H9 (cell line): ENCODE results near the gene DPY19L3. TPM values are rescaled to one million over a fixed set of nuclear protein-coding genes. Genes with fewer than 3 reads are reported as not detected.

Source experiments
- DNase-seq: peaks from one replicate; pipeline ENCODE4 v3.0.0-alpha.2; 2017
- H2AFZ ChIP-seq: one replicate; pipeline ENCODE4 v1.6.1; 2013; ENCODE audit warnings: mild to moderate bottlenecking, low read length, control low read depth, moderate library complexity
- H2AK5ac ChIP-seq: 2 replicates; pipeline ENCODE4 v1.6.1; 2013; ENCODE audit warnings: low read length, control low read depth, mixed read lengths; ENCODE audit not compliant: insufficient read length
- H2BK120ac ChIP-seq: one replicate; pipeline ENCODE4 v1.6.1; 2013; ENCODE audit warnings: low read depth, mild to moderate bottlenecking, low read length, control low read depth, inconsistent platforms; ENCODE audit not compliant: poor library complexity, severe bottlenecking
- H2BK12ac ChIP-seq: 2 replicates; pipeline ENCODE4 v1.6.1; 2013; ENCODE audit warnings: low read length, control low read depth, mixed read lengths, low read depth; ENCODE audit not compliant: insufficient read length
- H2BK15ac ChIP-seq: 2 replicates; pipeline ENCODE4 v1.6.1; 2013; ENCODE audit warnings: low read depth, low read length, control low read depth
- H2BK20ac ChIP-seq: one replicate; pipeline ENCODE4 v1.6.1; 2013; ENCODE audit warnings: low read depth, mild to moderate bottlenecking, low read length, control low read depth, inconsistent platforms; ENCODE audit not compliant: poor library complexity, severe bottlenecking
- H2BK5ac ChIP-seq: 2 replicates; pipeline ENCODE4 v1.6.1; 2013; ENCODE audit warnings: low read length, control low read depth, mixed read lengths; ENCODE audit not compliant: insufficient read length
- H3K14ac ChIP-seq: 2 replicates; pipeline ENCODE4 v1.6.1; 2013; ENCODE audit warnings: low read length, control low read depth; ENCODE audit not compliant: insufficient read depth
- H3K18ac ChIP-seq: 2 replicates; pipeline ENCODE4 v1.6.1; 2013; ENCODE audit warnings: low read depth, mild to moderate bottlenecking, mixed read lengths, low read length, control low read depth; ENCODE audit not compliant: insufficient read length
- H3K23ac ChIP-seq: 2 replicates; pipeline ENCODE4 v1.6.1; 2013; ENCODE audit warnings: low read length, control low read depth, mixed read lengths, low read depth; ENCODE audit not compliant: insufficient read length
- H3K23me2 ChIP-seq: 2 replicates; pipeline ENCODE4 v1.6.1; 2013; ENCODE audit warnings: low read depth, mild to moderate bottlenecking, mixed read lengths, low read length, control low read depth; ENCODE audit not compliant: insufficient read length, poor library complexity, severe bottlenecking
- H3K27ac ChIP-seq: 2 replicates; pipeline ENCODE4 v1.5.1; 2013; ENCODE audit warnings: low read length, control low read depth, mixed read lengths, low read depth; ENCODE audit not compliant: insufficient read length
- H3K27me3 ChIP-seq: 2 replicates; pipeline ENCODE4 v1.6.1; 2013; ENCODE audit warnings: low read length, control low read depth, inconsistent platforms; ENCODE audit not compliant: insufficient read depth
- H3K4ac ChIP-seq: 2 replicates; pipeline ENCODE4 v1.6.1; 2013; ENCODE audit warnings: low read depth, mild to moderate bottlenecking, control low read depth, inconsistent platforms, low read length, moderate library complexity
- H3K4me1 ChIP-seq: 2 replicates; pipeline ENCODE4 v1.6.1; 2013; ENCODE audit warnings: low read length, control low read depth, inconsistent platforms; ENCODE audit not compliant: insufficient read depth
- H3K4me2 ChIP-seq: 2 replicates; pipeline ENCODE4 v1.6.1; 2013; ENCODE audit warnings: low read length, control low read depth, mixed read lengths; ENCODE audit not compliant: insufficient read length, insufficient read depth
- H3K56ac ChIP-seq: 2 replicates; pipeline ENCODE4 v1.6.1; 2013; ENCODE audit warnings: low read depth, mild to moderate bottlenecking, mixed read lengths, low read length, control low read depth; ENCODE audit not compliant: insufficient read length
- H3K79me1 ChIP-seq: 2 replicates; pipeline ENCODE4 v1.6.1; 2013; ENCODE audit warnings: low read depth, mild to moderate bottlenecking, moderate library complexity, low read length, control low read depth, inconsistent platforms; ENCODE audit not compliant: insufficient read depth, poor library complexity, severe bottlenecking
- H3K79me2 ChIP-seq: 2 replicates; pipeline ENCODE4 v1.6.1; 2013; ENCODE audit warnings: low read length, control low read depth, inconsistent platforms; ENCODE audit not compliant: insufficient read depth
- H3K9ac ChIP-seq: 2 replicates; pipeline ENCODE4 v1.6.1; 2013; ENCODE audit warnings: low read length, control low read depth, mixed read lengths; ENCODE audit not compliant: insufficient read length; ENCODE audit errors: extremely low read depth
- H3K9me3 ChIP-seq: one replicate; pipeline ENCODE4 v1.6.1; 2013; ENCODE audit warnings: low read depth, low read length, inconsistent platforms; ENCODE audit not compliant: control insufficient read depth
- H3T11ph ChIP-seq: one replicate; pipeline ENCODE4 v1.6.1; 2013; ENCODE audit warnings: mild to moderate bottlenecking, low read length, control low read depth, inconsistent platforms
- H4K20me1 ChIP-seq: one replicate; pipeline ENCODE4 v1.6.1; 2013; ENCODE audit not compliant: control insufficient read depth, insufficient read length, insufficient read depth
- H4K5ac ChIP-seq: 2 replicates; pipeline ENCODE4 v1.6.1; 2013; ENCODE audit warnings: low read depth, mild to moderate bottlenecking, mixed read lengths, low read length, control low read depth; ENCODE audit not compliant: insufficient read length
- H4K8ac ChIP-seq: replicated peaks from 2 replicates; pipeline ENCODE4 v1.6.1; 2013; ENCODE audit warnings: low read length, control low read depth, mixed read lengths, low read depth; ENCODE audit not compliant: insufficient read length
- H4K91ac ChIP-seq: 2 replicates; pipeline ENCODE4 v1.6.1; 2013; ENCODE audit warnings: low read depth, mild to moderate bottlenecking, moderate library complexity, mixed read lengths, low read length, control low read depth; ENCODE audit not compliant: insufficient read length
- H3K27ac Mint-ChIP-seq, 3 experiments: 2 replicates in 2 of 3; 3 replicates in 1 of 3; pipeline ENCODE4 v1.8.0; 2020 to 2021; ENCODE audit warnings: mixed read lengths in 3 of 3, mild to moderate bottlenecking in 1 of 3, moderate library complexity in 1 of 3
- H3K27me3 Mint-ChIP-seq: 2 replicates; pipeline ENCODE4 v1.8.0; 2021; ENCODE audit warnings: low read depth, mild to moderate bottlenecking, moderate library complexity, mixed read lengths
- H3K36me3 Mint-ChIP-seq, 3 experiments: 2 replicates in 2 of 3; 3 replicates in 1 of 3; pipeline ENCODE4 v1.8.0; 2020 to 2021; ENCODE audit warnings: low read depth in 3 of 3, mixed read lengths in 3 of 3; ENCODE audit not compliant: insufficient read depth in 1 of 3
- H3K4me1 Mint-ChIP-seq, 2 experiments: 2 replicates each; pipeline ENCODE4 v1.8.0; 2020; ENCODE audit warnings: mixed read lengths in 2 of 2
- H3K4me3 Mint-ChIP-seq, 2 experiments: 2 replicates in 1 of 2; 3 replicates in 1 of 2; pipeline ENCODE4 v1.8.0; 2020 to 2021; ENCODE audit warnings: mild to moderate bottlenecking in 2 of 2, mixed read lengths in 2 of 2, moderate library complexity in 1 of 2
- H3K9me3 Mint-ChIP-seq, 2 experiments: 2 replicates in 1 of 2; 3 replicates in 1 of 2; pipeline ENCODE4 v1.8.0; 2020; ENCODE audit warnings: mild to moderate bottlenecking in 2 of 2, mixed read lengths in 2 of 2, moderate library complexity in 1 of 2
- CTCF ChIP-seq: fragments of 200-600 bp; sonication (generic); conservative IDR thresholded peaks from 3 replicates; pipeline ENCODE4 v1.8.0; 2021; ENCODE audit warnings: antibody characterized with exemption, mild to moderate bottlenecking
- WGBS: extraction: QIAGEN DNeasy Blood & Tissue Kit; methylation state at CpG from one replicate; pipeline ENCODE4 v1.1.7; 2013; ENCODE audit warnings: missing lambda C conversion rate, low lambda C conversion rate, mixed read lengths; ENCODE audit not compliant: insufficient read length; ENCODE audit errors: extremely low coverage; 5-methylcytosine and 5-hydroxymethylcytosine counted together
- total RNA-seq: library from RNA; stranded (reverse); gene quantifications from 2 replicates; pipeline ENCODE4 v1.2.1, GENCODE V29; 2021

The DPY19L3 gene
- total RNA-seq, 1 experiment from 2014 or later = 54.5 TPM

GRCh38 chr19:32415246-32415645, 9.7 kb downstream of the DPY19L3 start:
- DNase-seq = no peak

More at GRCh38 chr19:32415246-32415645, 9.7 kb downstream of the DPY19L3 start:
- no peak overlapping the region for H3K4me3 Mint-ChIP-seq
- no peak overlapping the region for H2BK5ac ChIP-seq
- no peaks in the 10 kb centered on the region for H3K27me3 Mint-ChIP-seq
- no peaks in the 10 kb centered on the region for H3K9me3 Mint-ChIP-seq
- no peak overlapping the region for H3T11ph ChIP-seq
- H4K8ac ChIP-seq = no peak overlapping the region
- no peaks in the 10 kb centered on the region for H3K79me2 ChIP-seq
- no peak overlapping the region for H3K4ac ChIP-seq
- H3K36me3 Mint-ChIP-seq = peaks cover 47 to 73% (median 60%) of the 10 kb centered on the region in 3 experiments
- no peaks in the 10 kb centered on the region for H3K4me1 ChIP-seq
- H3K4me1 Mint-ChIP-seq = peaks cover 6 to 14% of the 10 kb centered on the region in 2 experiments
- H2AFZ ChIP-seq = no peak overlapping the region
- WGBS = no CpG with 5 or more reads among the region's 5 CpGs
- peaks cover 2% of the 10 kb centered on the region for H3K79me1 ChIP-seq
- no peak overlapping the region for H2BK20ac ChIP-seq
- no peak overlapping the region for H3K9ac ChIP-seq
- H3K27ac ChIP-seq = no peak overlapping the region
- TF ChIP-seq CTCF = no peak
- H4K20me1 ChIP-seq = no peaks in the 10 kb centered on the region
- H4K5ac ChIP-seq = no peak overlapping the region
- H3K4me2 ChIP-seq = no peak overlapping the region
- no peaks in the 10 kb centered on the region for H3K23me2 ChIP-seq
- no peak overlapping the region for H2BK12ac ChIP-seq
- no peaks in the 10 kb centered on the region for H3K9me3 ChIP-seq
- no peak overlapping the region for H2AK5ac ChIP-seq
- H3K18ac ChIP-seq = no peak overlapping the region
- no peaks in the 10 kb centered on the region for H3K27me3 ChIP-seq
- no peak overlapping the region for H3K56ac ChIP-seq
- no peak overlapping the region for H3K14ac ChIP-seq
- no peak overlapping the region for H2BK120ac ChIP-seq
- no peak overlapping the region; a peak in 1 of 7 replicates for H3K27ac Mint-ChIP-seq
- H2BK15ac ChIP-seq = no peak overlapping the region
- no peak overlapping the region for H4K91ac ChIP-seq
- no peak overlapping the region for H3K23ac ChIP-seq
